Vagina (tissue), 2 donors: ENCODE data around the gene CSK.

Experiments
- POLR2A ChIP-seq, 2 donors: fragments of 450-650 bp; IDR thresholded peaks; one replicate each; pipeline ENCODE4 v1.6.1; 2017; ENCODE audit warnings: antibody characterized with exemption in 2 of 2, mild to moderate bottlenecking in 2 of 2, moderate library complexity in 2 of 2
- TF ChIP-seq, protein P1 (sequence below), 3 experiments: fragments of 450-650 bp in 2 of 3; fragments of 200-600 bp in 1 of 3; sonication (generic) in 1 of 3; IDR thresholded peaks; one replicate each; pipeline ENCODE4 v1.5.1; 2017 to 2019; ENCODE audit warnings: antibody characterized with exemption in 3 of 3, mild to moderate bottlenecking in 2 of 3, moderate library complexity in 2 of 3

- TF ChIP-seq, protein P1, sequence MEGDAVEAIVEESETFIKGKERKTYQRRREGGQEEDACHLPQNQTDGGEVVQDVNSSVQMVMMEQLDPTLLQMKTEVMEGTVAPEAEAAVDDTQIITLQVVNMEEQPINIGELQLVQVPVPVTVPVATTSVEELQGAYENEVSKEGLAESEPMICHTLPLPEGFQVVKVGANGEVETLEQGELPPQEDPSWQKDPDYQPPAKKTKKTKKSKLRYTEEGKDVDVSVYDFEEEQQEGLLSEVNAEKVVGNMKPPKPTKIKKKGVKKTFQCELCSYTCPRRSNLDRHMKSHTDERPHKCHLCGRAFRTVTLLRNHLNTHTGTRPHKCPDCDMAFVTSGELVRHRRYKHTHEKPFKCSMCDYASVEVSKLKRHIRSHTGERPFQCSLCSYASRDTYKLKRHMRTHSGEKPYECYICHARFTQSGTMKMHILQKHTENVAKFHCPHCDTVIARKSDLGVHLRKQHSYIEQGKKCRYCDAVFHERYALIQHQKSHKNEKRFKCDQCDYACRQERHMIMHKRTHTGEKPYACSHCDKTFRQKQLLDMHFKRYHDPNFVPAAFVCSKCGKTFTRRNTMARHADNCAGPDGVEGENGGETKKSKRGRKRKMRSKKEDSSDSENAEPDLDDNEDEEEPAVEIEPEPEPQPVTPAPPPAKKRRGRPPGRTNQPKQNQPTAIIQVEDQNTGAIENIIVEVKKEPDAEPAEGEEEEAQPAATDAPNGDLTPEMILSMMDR (IDR thresholded peaks at IDR 0.05) = no peak
- no peak for TF ChIP-seq POLR2A (IDR thresholded peaks at IDR 0.05)
These were observed 27.4 kb downstream of the CSK start for GRCh38 chr15:74809242-74809641.
